Measurements from ENCODE around the gene SULT2A1.

DNA sequence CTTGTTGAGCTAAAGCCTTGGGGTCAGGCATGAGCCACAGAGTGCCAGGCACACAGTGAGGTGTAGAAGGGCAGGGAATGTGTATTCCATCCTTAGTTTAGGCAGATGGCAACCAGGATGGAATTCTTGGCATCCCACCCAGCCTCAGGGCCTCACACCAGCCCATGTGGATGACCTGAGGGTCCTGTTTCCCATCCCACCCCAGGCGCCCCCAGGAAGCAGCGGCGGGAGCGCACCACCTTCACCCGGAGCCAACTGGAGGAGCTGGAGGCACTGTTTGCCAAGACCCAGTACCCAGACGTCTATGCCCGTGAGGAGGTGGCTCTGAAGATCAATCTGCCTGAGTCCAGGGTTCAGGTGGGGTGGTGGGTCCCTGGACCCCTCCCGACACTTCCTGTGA is 50.1 kb downstream of the SULT2A1 start:
- TF ChIP-seq EP300 (IDR thresholded peaks at IDR 0.05) (no peak), POLR2A (IDR thresholded peaks at IDR 0.05) (no peak), POLR2AphosphoS5 (IDR thresholded peaks at IDR 0.05) (no peak)
- TF ChIP-seq, protein P1, sequence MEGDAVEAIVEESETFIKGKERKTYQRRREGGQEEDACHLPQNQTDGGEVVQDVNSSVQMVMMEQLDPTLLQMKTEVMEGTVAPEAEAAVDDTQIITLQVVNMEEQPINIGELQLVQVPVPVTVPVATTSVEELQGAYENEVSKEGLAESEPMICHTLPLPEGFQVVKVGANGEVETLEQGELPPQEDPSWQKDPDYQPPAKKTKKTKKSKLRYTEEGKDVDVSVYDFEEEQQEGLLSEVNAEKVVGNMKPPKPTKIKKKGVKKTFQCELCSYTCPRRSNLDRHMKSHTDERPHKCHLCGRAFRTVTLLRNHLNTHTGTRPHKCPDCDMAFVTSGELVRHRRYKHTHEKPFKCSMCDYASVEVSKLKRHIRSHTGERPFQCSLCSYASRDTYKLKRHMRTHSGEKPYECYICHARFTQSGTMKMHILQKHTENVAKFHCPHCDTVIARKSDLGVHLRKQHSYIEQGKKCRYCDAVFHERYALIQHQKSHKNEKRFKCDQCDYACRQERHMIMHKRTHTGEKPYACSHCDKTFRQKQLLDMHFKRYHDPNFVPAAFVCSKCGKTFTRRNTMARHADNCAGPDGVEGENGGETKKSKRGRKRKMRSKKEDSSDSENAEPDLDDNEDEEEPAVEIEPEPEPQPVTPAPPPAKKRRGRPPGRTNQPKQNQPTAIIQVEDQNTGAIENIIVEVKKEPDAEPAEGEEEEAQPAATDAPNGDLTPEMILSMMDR (IDR thresholded peaks at IDR 0.05), result no peak

All from gastroesophageal sphincter (tissue), 3 donors.